ENCODE data around the gene NBL1.

The NBL1 gene

GRCh38 chr1:19646377-19647319, 2.5 kb downstream of the NBL1 start:
- Histone ChIP-seq H3K9me2 (replicated peaks; ENCODE audit: insufficient read depth, low read length) (no peaks in the 10 kb centered on the region), H3K4me2 (ENCODE audit: low read depth, low read length, poor library complexity, severe bottlenecking) (no peak overlapping the region), H2AFZ (ENCODE audit: low read depth, low read length, severe bottlenecking) (no peak overlapping the region), H3K27ac (ENCODE audit: low read depth, low read length) (no peak overlapping the region), H3K27me3 (ENCODE audit: low read length) (no peaks in the 10 kb centered on the region), H3F3A (ENCODE audit: insufficient read depth) (no peaks in the 10 kb centered on the region), H3K4me3 (ENCODE audit: insufficient read depth, low read length, poor library complexity, severe bottlenecking) (no peak overlapping the region), H3K79me2 (ENCODE audit: insufficient read depth, low read length) (no peaks in the 10 kb centered on the region), H4K20me1 (ENCODE audit: low read depth, low read length) (no peaks in the 10 kb centered on the region), H3K36me3 (ENCODE audit: low read length) (no peaks in the 10 kb centered on the region), H3K9ac (ENCODE audit: low read length) (no peak overlapping the region), H3K9me3 (ENCODE audit: insufficient read depth, low read length) (no peaks in the 10 kb centered on the region)
- no peak for TF ChIP-seq CTCF (IDR thresholded peaks at IDR 0.05; ENCODE audit: insufficient read depth, low read length, poor library complexity, severe bottlenecking)
- TF ChIP-seq EZH2phosphoT487 (conservative IDR thresholded peaks at IDR 0.05; ENCODE audit: low read length): no peak

- H3K27ac ChIP-seq (ENCODE audit: low read depth, low read length): no peak overlapping the region
These were observed 3.5 kb downstream of the NBL1 start for GRCh38 chr1:19647643-19648042.

GRCh38 chr1:19648239-19648638, 4.1 kb downstream of the NBL1 start:
- Histone ChIP-seq H4K20me1 (ENCODE audit: low read depth, low read length) (no peaks in the 10 kb centered on the region), H3F3A (ENCODE audit: insufficient read depth) (no peaks in the 10 kb centered on the region), H3K4me2 (ENCODE audit: low read depth, low read length, poor library complexity, severe bottlenecking) (no peak overlapping the region), H2AFZ (ENCODE audit: low read depth, low read length, severe bottlenecking) (no peak overlapping the region), H3K79me2 (ENCODE audit: insufficient read depth, low read length) (no peaks in the 10 kb centered on the region), H3K27ac (ENCODE audit: low read depth, low read length) (no peak overlapping the region), H3K9me2 (replicated peaks; ENCODE audit: insufficient read depth, low read length) (no peaks in the 10 kb centered on the region), H3K9me3 (ENCODE audit: insufficient read depth, low read length) (no peaks in the 10 kb centered on the region), H3K9ac (ENCODE audit: low read length) (no peak overlapping the region), H3K4me3 (ENCODE audit: insufficient read depth, low read length, poor library complexity, severe bottlenecking) (no peak overlapping the region), H3K27me3 (ENCODE audit: low read length) (no peaks in the 10 kb centered on the region), H3K36me3 (ENCODE audit: low read length) (no peaks in the 10 kb centered on the region)
- TF ChIP-seq CTCF (IDR thresholded peaks at IDR 0.05; ENCODE audit: insufficient read depth, low read length, poor library complexity, severe bottlenecking) (no peak), EZH2phosphoT487 (conservative IDR thresholded peaks at IDR 0.05; ENCODE audit: low read length) (no peak)

More at GRCh38 chr1:19647643-19648042, 3.5 kb downstream of the NBL1 start:
- no peaks in the 10 kb centered on the region for H3K36me3 ChIP-seq (ENCODE audit: low read length)
- TF ChIP-seq EZH2phosphoT487 (conservative IDR thresholded peaks at IDR 0.05; ENCODE audit: low read length): no peak
- no peak for TF ChIP-seq CTCF (IDR thresholded peaks at IDR 0.05; ENCODE audit: insufficient read depth, low read length, poor library complexity, severe bottlenecking)
- H3K4me2 ChIP-seq (ENCODE audit: low read depth, low read length, poor library complexity, severe bottlenecking): no peak overlapping the region
- H3K9ac ChIP-seq (ENCODE audit: low read length): no peak overlapping the region
- H2AFZ ChIP-seq (ENCODE audit: low read depth, low read length, severe bottlenecking): no peak overlapping the region
- H4K20me1 ChIP-seq (ENCODE audit: low read depth, low read length): no peaks in the 10 kb centered on the region
- H3K27me3 ChIP-seq (ENCODE audit: low read length): no peaks in the 10 kb centered on the region
- H3K79me2 ChIP-seq (ENCODE audit: insufficient read depth, low read length): no peaks in the 10 kb centered on the region
- no peaks in the 10 kb centered on the region for H3F3A ChIP-seq (ENCODE audit: insufficient read depth)
- H3K9me3 ChIP-seq (ENCODE audit: insufficient read depth, low read length): no peaks in the 10 kb centered on the region
- no peaks in the 10 kb centered on the region for H3K9me2 ChIP-seq (replicated peaks; ENCODE audit: insufficient read depth, low read length)
- H3K4me3 ChIP-seq (ENCODE audit: insufficient read depth, low read length, poor library complexity, severe bottlenecking): no peak overlapping the region
